ENCODE results near the gene CEP70. TPM values are rescaled to one million over a fixed set of nuclear protein-coding genes. Genes with fewer than 3 reads are reported as not detected.

The CEP70 gene
- total RNA-seq, 5 donors from 2014 or later (not counting 1 experiment from before 2014, with no cell fraction given), result 14.5 to 23.4 (median 21.7) TPM

GRCh38 chr3:138625707-138626365 is 31.8 kb upstream of the CEP70 start:
- Mint-ChIP-seq H3K4me3 (no peak overlapping the region), H3K27me3 (no peaks in the 10 kb centered on the region), H3K9me3 (no peaks in the 10 kb centered on the region), H3K4me1 (no peaks in the 10 kb centered on the region), H3K27ac (no peak overlapping the region), H3K36me3 (peaks cover 31% of the 10 kb centered on the region)
- no peaks in the 10 kb centered on the region for H3K9me3 ChIP-seq
- H3K4me3 ChIP-seq (ENCODE audit: control insufficient read depth in 1 of 2, extremely low read depth in 1 of 2, low read length in 1 of 2), result no peak overlapping the region
- no peaks in the 10 kb centered on the region for H3K36me3 ChIP-seq (ENCODE audit: control insufficient read depth in 2 of 2, extremely low read depth in 1 of 2, insufficient read depth in 1 of 2, low read length in 1 of 2)
- ChIA-PET CTCF (interaction anchor here (0.6 to 1.3 kb wide), 3 partner anchors 69 to 297 kb away, joined by 3 read pairs; no protein-coding TSS in a partner anchor), POLR2A (no interaction called here)
- DNase-seq (no peak), ATAC-seq (replicated peaks in 1 of 4) (no peak)
- H3K27ac ChIP-seq (ENCODE audit: low read length), result no peak overlapping the region
- WGBS (ENCODE audit: insufficient coverage), result no CpG with 5 or more reads among the region's 3 CpGs
- no peaks in the 10 kb centered on the region for H3K4me1 ChIP-seq (ENCODE audit: control insufficient read depth in 1 of 2, extremely low read depth in 1 of 2, insufficient read depth in 2 of 2, low read length in 2 of 2)
- no peaks in the 10 kb centered on the region for H3K27me3 ChIP-seq (replicated peaks in 1 of 2; ENCODE audit: control insufficient read depth in 2 of 2, extremely low read depth in 1 of 2, insufficient read depth in 2 of 2, low read length in 1 of 2)

GRCh38 chr3:138624518-138624917 is 30.5 kb upstream of the CEP70 start:
- ChIA-PET POLR2A (no interaction called here), CTCF (no interaction called here)
- H3K9me3 ChIP-seq, result no peaks in the 10 kb centered on the region
- H3K27me3 ChIP-seq (replicated peaks in 1 of 2; ENCODE audit: control insufficient read depth in 2 of 2, extremely low read depth in 1 of 2, insufficient read depth in 2 of 2, low read length in 1 of 2), result no peaks in the 10 kb centered on the region
- no peaks in the 10 kb centered on the region for H3K36me3 ChIP-seq (ENCODE audit: control insufficient read depth in 2 of 2, extremely low read depth in 1 of 2, insufficient read depth in 1 of 2, low read length in 1 of 2)
- ATAC-seq (replicated peaks in 1 of 4) (no peak), DNase-seq (no peak)
- H3K27me3 Mint-ChIP-seq, result no peaks in the 10 kb centered on the region
- no peak overlapping the region for H3K4me3 ChIP-seq (ENCODE audit: control insufficient read depth in 1 of 2, extremely low read depth in 1 of 2, low read length in 1 of 2)
- no peaks in the 10 kb centered on the region for H3K4me1 Mint-ChIP-seq
- H3K4me1 ChIP-seq (ENCODE audit: control insufficient read depth in 1 of 2, extremely low read depth in 1 of 2, insufficient read depth in 2 of 2, low read length in 2 of 2), result no peaks in the 10 kb centered on the region
- peaks cover 22% of the 10 kb centered on the region for H3K36me3 Mint-ChIP-seq
- no peak overlapping the region for H3K27ac ChIP-seq (ENCODE audit: low read length)
- H3K27ac Mint-ChIP-seq, result no peak overlapping the region
- no peaks in the 10 kb centered on the region for H3K9me3 Mint-ChIP-seq
- H3K4me3 Mint-ChIP-seq, result no peak overlapping the region

- Histone ChIP-seq H3K9me3 (no peaks in the 10 kb centered on the region), H3K36me3 (ENCODE audit: control insufficient read depth in 2 of 2, extremely low read depth in 1 of 2, insufficient read depth in 1 of 2, low read length in 1 of 2) (no peaks in the 10 kb centered on the region), H3K4me1 (ENCODE audit: control insufficient read depth in 1 of 2, extremely low read depth in 1 of 2, insufficient read depth in 2 of 2, low read length in 2 of 2) (no peaks in the 10 kb centered on the region), H3K27ac (ENCODE audit: low read length) (no peak overlapping the region), H3K4me3 (ENCODE audit: control insufficient read depth in 1 of 2, extremely low read depth in 1 of 2, low read length in 1 of 2) (no peak overlapping the region), H3K27me3 (replicated peaks in 1 of 2; ENCODE audit: control insufficient read depth in 2 of 2, extremely low read depth in 1 of 2, insufficient read depth in 2 of 2, low read length in 1 of 2) (no peaks in the 10 kb centered on the region)
- POLR2A ChIA-PET, result interaction anchor here in 1 of 2 donors (0.6 kb wide), 1 partner anchor 295 kb away, joined by 3 read pairs; no protein-coding TSS in a partner anchor
- Mint-ChIP-seq H3K4me1 (no peaks in the 10 kb centered on the region), H3K27me3 (no peaks in the 10 kb centered on the region), H3K9me3 (no peaks in the 10 kb centered on the region), H3K4me3 (no peak overlapping the region), H3K36me3 (peaks cover 7% of the 10 kb centered on the region), H3K27ac (no peak overlapping the region)
- ATAC-seq (replicated peaks in 1 of 4) (no peak), DNase-seq (no peak)
- 82% methylated on average over 2 of the region's 4 CpGs for WGBS (ENCODE audit: insufficient coverage)
- CTCF ChIA-PET, result interaction anchor here in 1 of 2 donors (0.6 kb wide), 1 partner anchor 300 kb away, joined by 3 read pairs; no protein-coding TSS in a partner anchor
These were observed 26.4 kb upstream of the CEP70 start for GRCh38 chr3:138620431-138620830.

GRCh38 chr3:138615462-138615861 is 21.4 kb upstream of the CEP70 start:
- no peaks in the 10 kb centered on the region for H3K27me3 Mint-ChIP-seq
- H3K9me3 Mint-ChIP-seq, result no peaks in the 10 kb centered on the region
- ChIA-PET POLR2A (no interaction called here), CTCF (interaction anchor here in 1 of 2 donors (0.6 kb wide), 1 partner anchor 24 kb away, joined by 3 read pairs; no protein-coding TSS in a partner anchor)
- Histone ChIP-seq H3K4me1 (ENCODE audit: control insufficient read depth in 1 of 2, extremely low read depth in 1 of 2, insufficient read depth in 2 of 2, low read length in 2 of 2) (no peaks in the 10 kb centered on the region), H3K36me3 (ENCODE audit: control insufficient read depth in 2 of 2, extremely low read depth in 1 of 2, insufficient read depth in 1 of 2, low read length in 1 of 2) (no peaks in the 10 kb centered on the region), H3K27ac (ENCODE audit: low read length) (no peak overlapping the region), H3K9me3 (no peaks in the 10 kb centered on the region), H3K4me3 (ENCODE audit: control insufficient read depth in 1 of 2, extremely low read depth in 1 of 2, low read length in 1 of 2) (no peak overlapping the region), H3K27me3 (replicated peaks in 1 of 2; ENCODE audit: control insufficient read depth in 2 of 2, extremely low read depth in 1 of 2, insufficient read depth in 2 of 2, low read length in 1 of 2) (no peaks in the 10 kb centered on the region)
- no peaks in the 10 kb centered on the region for H3K36me3 Mint-ChIP-seq
- 100% methylated on average over 1 of the region's 1 CpG for WGBS (ENCODE audit: insufficient coverage)
- H3K27ac Mint-ChIP-seq, result no peak overlapping the region
- no peak overlapping the region for H3K4me3 Mint-ChIP-seq
- DNase-seq (no peak), ATAC-seq (replicated peaks in 1 of 4) (no peak)
- peaks cover 0 to 3% (median 0%) of the 10 kb centered on the region in 3 donors for H3K4me1 Mint-ChIP-seq

- Histone ChIP-seq H3K36me3 (ENCODE audit: control insufficient read depth in 2 of 2, extremely low read depth in 1 of 2, insufficient read depth in 1 of 2, low read length in 1 of 2) (no peaks in the 10 kb centered on the region), H3K27me3 (replicated peaks in 1 of 2; ENCODE audit: control insufficient read depth in 2 of 2, extremely low read depth in 1 of 2, insufficient read depth in 2 of 2, low read length in 1 of 2) (no peaks in the 10 kb centered on the region), H3K4me3 (ENCODE audit: control insufficient read depth in 1 of 2, extremely low read depth in 1 of 2, low read length in 1 of 2) (peak overlapping the region in 1 of 2 donors; percentile 67), H3K9me3 (no peaks in the 10 kb centered on the region), H3K27ac (ENCODE audit: low read length) (peak overlapping the region; percentile 80), H3K4me1 (ENCODE audit: control insufficient read depth in 1 of 2, extremely low read depth in 1 of 2, insufficient read depth in 2 of 2, low read length in 2 of 2) (peaks cover 0 to 20% of the 10 kb centered on the region in 2 experiments)
- CTCF ChIA-PET, result interaction anchor here (1.1 to 5.0 kb wide), 3 partner anchors 15 to 306 kb away, joined by 4 to 19 read pairs (median 13); partner anchors contain the start of gene CEP70 (in 1 of the 2)
- Mint-ChIP-seq H3K4me3 (peak overlapping the region; percentile 79 to 85 (median 82)), H3K9me3 (no peaks in the 10 kb centered on the region), H3K27me3 (peaks cover 0 to 3% of the 10 kb centered on the region in 2 donors), H3K27ac (peak overlapping the region; percentile 93 to 98), H3K4me1 (peaks cover 12 to 20% (median 16%) of the 10 kb centered on the region in 3 donors), H3K36me3 (peaks cover 2% of the 10 kb centered on the region)
- WGBS (ENCODE audit: insufficient coverage), result 67% methylated on average over 1 of the region's 6 CpGs
- DNase-seq (peak in 1 of 35 experiments; percentile 6), ATAC-seq (replicated peaks in 1 of 4) (no peak)
- POLR2A ChIA-PET, result interaction anchor here in 1 of 2 donors (0.6 kb wide), 3 partner anchors 205 to 732 kb away, joined by 3 to 8 read pairs (median 4); no protein-coding TSS in a partner anchor
These were observed 15.8 kb upstream of the CEP70 start for GRCh38 chr3:138609898-138610266.

- POLR2A ChIA-PET, result interaction anchor here in 1 of 2 donors (0.7 kb wide), 1 partner anchor 19 kb away, joined by 9 read pairs; no protein-coding TSS in a partner anchor
- peaks cover 0 to 20% of the 10 kb centered on the region in 2 experiments for H3K4me1 ChIP-seq (ENCODE audit: control insufficient read depth in 1 of 2, extremely low read depth in 1 of 2, insufficient read depth in 2 of 2, low read length in 2 of 2)
- Mint-ChIP-seq H3K36me3 (peaks cover 8% of the 10 kb centered on the region), H3K9me3 (no peaks in the 10 kb centered on the region), H3K4me3 (peak within 1 kb of the TSS; percentile 79 to 85 (median 82)), H3K27ac (peak within 1 kb of the TSS; percentile 93 to 98), H3K27me3 (peaks cover 0 to 3% of the 10 kb centered on the region in 2 donors), H3K4me1 (peaks cover 12 to 20% (median 16%) of the 10 kb centered on the region in 3 donors)
- peak in 34 of 35 experiments; percentile 40 to 75 (median 58) for DNase-seq
- no peaks in the 10 kb centered on the region for H3K27me3 ChIP-seq (replicated peaks in 1 of 2; ENCODE audit: control insufficient read depth in 2 of 2, extremely low read depth in 1 of 2, insufficient read depth in 2 of 2, low read length in 1 of 2)
- peak within 1 kb of the TSS; percentile 80 for H3K27ac ChIP-seq (ENCODE audit: low read length)
- H3K36me3 ChIP-seq (ENCODE audit: control insufficient read depth in 2 of 2, extremely low read depth in 1 of 2, insufficient read depth in 1 of 2, low read length in 1 of 2), result no peaks in the 10 kb centered on the region
- ATAC-seq (replicated peaks in 1 of 4), result peak; percentile 75 to 80 (median 78)
- WGBS (ENCODE audit: insufficient coverage), result 5% methylated on average over 65 of the region's 68 CpGs
- no peaks in the 10 kb centered on the region for H3K9me3 ChIP-seq
- H3K4me3 ChIP-seq (ENCODE audit: control insufficient read depth in 1 of 2, extremely low read depth in 1 of 2, low read length in 1 of 2), result peak within 1 kb of the TSS; percentile 61 to 67
- CTCF ChIA-PET, result interaction anchor here (0.6 to 5.0 kb wide), 5 partner anchors 13 to 307 kb away, joined by 3 to 19 read pairs (median 8); partner anchors contain the start of gene CEP70 (in 1 of the 2)
These were observed 14.5 kb upstream of the CEP70 start, which contains the start of gene FAIM for GRCh38 chr3:138608322-138609135. Gene FAIM, plus strand, starts transcription at chr3:138608771. Its CDS starts 10,956 bp downstream, at chr3:138619727.
